A549 (cell line): Measurements from ENCODE around the gene PIK3C2B.

Experiments used
- CHD4 ChIP-seq: fragments of 200-600 bp; sonication (generic); IDR thresholded peaks from 2 replicates; pipeline ENCODE4 v1.6.1; 2016; ENCODE audit warnings: antibody characterized with exemption, mild to moderate bottlenecking, borderline replicate concordance
- EP300 ChIP-seq, 2 experiments: fragments of >200 bp; sonication (Bioruptor Twin); formaldehyde crosslinking; IDR thresholded peaks; 2 replicates in 1 of 2; 3 replicates in 1 of 2; pipeline ENCODE4 v1.6.1; 2016 to 2017
- FOSB ChIP-seq: fragments of 250-450 bp; sonication (Bioruptor Pico); IDR thresholded peaks from 2 replicates; pipeline ENCODE4 v1.5.0; 2020; ENCODE audit warnings: mild to moderate bottlenecking, moderate library complexity
- KDM1A ChIP-seq: fragments of 200-600 bp; sonication (generic); IDR thresholded peaks from 2 replicates; pipeline ENCODE4 v1.6.1; 2016; ENCODE audit warnings: low read depth, mild to moderate bottlenecking
- KDM5A ChIP-seq: fragments of 200-600 bp; sonication (generic); IDR thresholded peaks from 2 replicates; pipeline ENCODE4 v1.6.1; 2016; ENCODE audit warnings: antibody characterized with exemption, mild to moderate bottlenecking
- MAFK ChIP-seq: fragments of 450-650 bp; IDR thresholded peaks from 2 replicates; pipeline ENCODE4 v1.6.1; 2014; ENCODE audit not compliant: partially characterized antibody
- MAZ ChIP-seq: fragments of 150-350 bp; IDR thresholded peaks from 2 replicates; pipeline ENCODE4 v1.6.1; 2014; ENCODE audit warnings: antibody characterized with exemption, low read depth, low read length, borderline replicate concordance
- POLR2A ChIP-seq: IDR thresholded peaks from 2 replicates; pipeline ENCODE4 v1.6.1; 2012; ENCODE audit warnings: mild to moderate bottlenecking, low read length
- RCOR1 ChIP-seq: fragments of 150-350 bp; IDR thresholded peaks from 2 replicates; pipeline ENCODE4 v1.6.1; 2014; ENCODE audit warnings: antibody characterized with exemption, low read length, low read depth
- RFX5 ChIP-seq: fragments of 450-650 bp; IDR thresholded peaks from 2 replicates; pipeline ENCODE4 v1.7.1; 2014; ENCODE audit warnings: antibody characterized with exemption, mild to moderate bottlenecking, moderate library complexity
- ZNF302 ChIP-seq: fragments of 250-450 bp; sonication (Bioruptor Pico); IDR thresholded peaks from 2 replicates; pipeline ENCODE4 v1.9.0; 2021; ENCODE audit warnings: inconsistent platforms, mild to moderate bottlenecking, moderate library complexity
- TF ChIP-seq, protein P1 (sequence below): fragments of >200 bp; sonication (Bioruptor Twin); formaldehyde crosslinking; IDR thresholded peaks from 3 replicates; pipeline ENCODE4 v1.5.1; 2016
- TF ChIP-seq, protein P2 (sequence below): fragments of 200-600 bp; sonication (generic); IDR thresholded peaks from 2 replicates; pipeline ENCODE4 v1.6.1; 2016; ENCODE audit warnings: antibody characterized with exemption, mild to moderate bottlenecking, moderate library complexity
- TF ChIP-seq, protein P3 (sequence below): fragments of 450-650 bp; IDR thresholded peaks from 2 replicates; pipeline ENCODE4 v1.6.1; 2014; ENCODE audit warnings: antibody characterized with exemption

DNA sequence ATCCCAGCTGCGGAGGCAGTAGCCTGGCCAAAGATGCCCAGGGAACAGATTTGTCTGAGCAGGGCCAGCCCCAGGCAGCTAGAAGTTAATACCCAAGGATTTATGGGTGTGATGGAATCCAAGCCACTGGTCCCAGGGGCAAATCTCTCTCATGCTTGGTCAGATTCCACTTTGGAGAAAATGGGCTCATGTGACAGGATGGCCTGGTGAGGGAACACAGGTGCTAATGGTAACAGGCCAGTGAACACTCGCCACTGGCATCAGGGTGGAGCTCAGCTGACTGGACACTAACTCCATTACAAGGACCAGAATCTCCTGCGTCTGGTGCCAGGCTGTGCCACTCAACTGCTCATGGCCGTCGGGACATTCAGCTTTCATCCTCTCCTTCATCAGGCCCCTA lies 33.6 kb upstream of the PIK3C2B start:
- TF ChIP-seq, protein P1, sequence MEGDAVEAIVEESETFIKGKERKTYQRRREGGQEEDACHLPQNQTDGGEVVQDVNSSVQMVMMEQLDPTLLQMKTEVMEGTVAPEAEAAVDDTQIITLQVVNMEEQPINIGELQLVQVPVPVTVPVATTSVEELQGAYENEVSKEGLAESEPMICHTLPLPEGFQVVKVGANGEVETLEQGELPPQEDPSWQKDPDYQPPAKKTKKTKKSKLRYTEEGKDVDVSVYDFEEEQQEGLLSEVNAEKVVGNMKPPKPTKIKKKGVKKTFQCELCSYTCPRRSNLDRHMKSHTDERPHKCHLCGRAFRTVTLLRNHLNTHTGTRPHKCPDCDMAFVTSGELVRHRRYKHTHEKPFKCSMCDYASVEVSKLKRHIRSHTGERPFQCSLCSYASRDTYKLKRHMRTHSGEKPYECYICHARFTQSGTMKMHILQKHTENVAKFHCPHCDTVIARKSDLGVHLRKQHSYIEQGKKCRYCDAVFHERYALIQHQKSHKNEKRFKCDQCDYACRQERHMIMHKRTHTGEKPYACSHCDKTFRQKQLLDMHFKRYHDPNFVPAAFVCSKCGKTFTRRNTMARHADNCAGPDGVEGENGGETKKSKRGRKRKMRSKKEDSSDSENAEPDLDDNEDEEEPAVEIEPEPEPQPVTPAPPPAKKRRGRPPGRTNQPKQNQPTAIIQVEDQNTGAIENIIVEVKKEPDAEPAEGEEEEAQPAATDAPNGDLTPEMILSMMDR, result no peak
- no peak for TF ChIP-seq POLR2A
- TF ChIP-seq, protein P2, sequence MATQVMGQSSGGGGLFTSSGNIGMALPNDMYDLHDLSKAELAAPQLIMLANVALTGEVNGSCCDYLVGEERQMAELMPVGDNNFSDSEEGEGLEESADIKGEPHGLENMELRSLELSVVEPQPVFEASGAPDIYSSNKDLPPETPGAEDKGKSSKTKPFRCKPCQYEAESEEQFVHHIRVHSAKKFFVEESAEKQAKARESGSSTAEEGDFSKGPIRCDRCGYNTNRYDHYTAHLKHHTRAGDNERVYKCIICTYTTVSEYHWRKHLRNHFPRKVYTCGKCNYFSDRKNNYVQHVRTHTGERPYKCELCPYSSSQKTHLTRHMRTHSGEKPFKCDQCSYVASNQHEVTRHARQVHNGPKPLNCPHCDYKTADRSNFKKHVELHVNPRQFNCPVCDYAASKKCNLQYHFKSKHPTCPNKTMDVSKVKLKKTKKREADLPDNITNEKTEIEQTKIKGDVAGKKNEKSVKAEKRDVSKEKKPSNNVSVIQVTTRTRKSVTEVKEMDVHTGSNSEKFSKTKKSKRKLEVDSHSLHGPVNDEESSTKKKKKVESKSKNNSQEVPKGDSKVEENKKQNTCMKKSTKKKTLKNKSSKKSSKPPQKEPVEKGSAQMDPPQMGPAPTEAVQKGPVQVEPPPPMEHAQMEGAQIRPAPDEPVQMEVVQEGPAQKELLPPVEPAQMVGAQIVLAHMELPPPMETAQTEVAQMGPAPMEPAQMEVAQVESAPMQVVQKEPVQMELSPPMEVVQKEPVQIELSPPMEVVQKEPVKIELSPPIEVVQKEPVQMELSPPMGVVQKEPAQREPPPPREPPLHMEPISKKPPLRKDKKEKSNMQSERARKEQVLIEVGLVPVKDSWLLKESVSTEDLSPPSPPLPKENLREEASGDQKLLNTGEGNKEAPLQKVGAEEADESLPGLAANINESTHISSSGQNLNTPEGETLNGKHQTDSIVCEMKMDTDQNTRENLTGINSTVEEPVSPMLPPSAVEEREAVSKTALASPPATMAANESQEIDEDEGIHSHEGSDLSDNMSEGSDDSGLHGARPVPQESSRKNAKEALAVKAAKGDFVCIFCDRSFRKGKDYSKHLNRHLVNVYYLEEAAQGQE, result no peak
- no peak for TF ChIP-seq EP300 (IDR thresholded peaks at IDR 0.05)
- no peak for TF ChIP-seq RCOR1
- TF ChIP-seq, protein P3, sequence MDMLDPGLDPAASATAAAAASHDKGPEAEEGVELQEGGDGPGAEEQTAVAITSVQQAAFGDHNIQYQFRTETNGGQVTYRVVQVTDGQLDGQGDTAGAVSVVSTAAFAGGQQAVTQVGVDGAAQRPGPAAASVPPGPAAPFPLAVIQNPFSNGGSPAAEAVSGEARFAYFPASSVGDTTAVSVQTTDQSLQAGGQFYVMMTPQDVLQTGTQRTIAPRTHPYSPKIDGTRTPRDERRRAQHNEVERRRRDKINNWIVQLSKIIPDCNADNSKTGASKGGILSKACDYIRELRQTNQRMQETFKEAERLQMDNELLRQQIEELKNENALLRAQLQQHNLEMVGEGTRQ, result no peak
- TF ChIP-seq ZNF302 (CRISPR knock-in tag), result no peak
- TF ChIP-seq MAZ, result no peak
- no peak for TF ChIP-seq CHD4
- no peak for TF ChIP-seq FOSB (CRISPR knock-in tag)
- no peak for TF ChIP-seq RFX5
- no peak for TF ChIP-seq KDM5A
- TF ChIP-seq MAFK, result no peak
- no peak for TF ChIP-seq KDM1A
